ENCODE results near the gene SHLD1. TPM values are rescaled to one million over a fixed set of nuclear protein-coding genes. Genes with fewer than 3 reads are reported as not detected.

The SHLD1 gene
- 1.4 and 6.8 TPM in 2 replicates for total RNA-seq

DNA sequence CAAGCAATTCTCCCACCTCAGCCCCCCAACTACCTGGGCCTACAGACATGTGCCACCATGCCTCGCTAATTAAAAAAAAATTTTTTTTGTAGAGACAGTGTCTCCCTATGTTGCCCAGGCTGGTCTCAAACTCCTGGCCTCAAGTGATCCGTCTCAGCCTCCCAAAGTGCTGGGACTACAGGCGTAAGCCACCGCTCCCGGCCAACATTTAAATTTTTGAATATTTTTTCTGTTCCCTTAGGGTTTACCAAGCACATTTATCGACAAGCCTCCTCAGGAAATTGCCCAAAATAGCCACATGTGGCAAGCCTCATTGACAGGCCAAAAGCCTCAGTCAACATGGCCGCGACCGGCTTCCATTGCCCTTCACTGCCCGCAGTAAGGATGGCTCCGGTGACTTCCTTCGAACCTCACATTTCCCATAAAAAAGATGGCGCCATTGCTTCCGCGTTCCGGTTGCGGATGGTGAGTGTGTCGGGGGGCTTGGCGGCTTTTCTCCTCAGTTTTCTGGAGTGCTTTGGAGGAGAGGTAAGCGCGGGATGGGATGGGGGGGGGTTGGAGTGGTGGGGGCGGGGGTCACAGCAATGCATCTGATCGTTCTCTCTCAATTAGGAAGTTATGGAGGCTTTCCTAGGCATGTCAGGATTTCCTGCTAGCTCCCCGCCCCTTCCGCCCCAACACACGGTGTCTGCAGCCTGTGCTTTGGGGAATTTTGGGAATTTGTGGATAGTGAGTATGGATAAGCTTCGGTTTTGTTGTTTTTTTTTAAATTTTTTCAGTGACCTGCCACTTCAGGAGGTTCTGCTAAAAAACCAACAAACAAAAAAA, at the start of gene SHLD1:
Gene SHLD1 (plus strand): TSS at position 450 of the 828 bp plus-strand sequence. CDS start 22,465 bp downstream, outside the sequence.

Other genes with a start within 250 kb of the SHLD1 start
- gene GPCPD1, start 139.4 kb upstream of the SHLD1 start, total RNA-seq, result 8.6 and 11.1 TPM in 2 replicates
- 0.09 and 0.12 TPM in 2 replicates for gene CHGB, start 161.1 kb downstream of the SHLD1 start, total RNA-seq
- gene TRMT6, start 200.1 kb downstream of the SHLD1 start, total RNA-seq, result 2.9 and 8.6 TPM in 2 replicates
- gene MCM8, start 200.3 kb downstream of the SHLD1 start, total RNA-seq, result 2.6 and 3.7 TPM in 2 replicates

Measured in pericardium fibroblast (primary cell).